ENCODE results near the gene SNAPIN.

The SNAPIN gene

GRCh38 chr1:153678519-153679336, 20.2 kb downstream of the SNAPIN start, which contains the start of gene NPR1:
Gene NPR1 (plus strand): TSS chr1:153678688. CDS start chr1:153679109, 421 bp downstream.
- no peak for DNase-seq (ENCODE audit: low spot score)

- DNase-seq (ENCODE audit: low spot score), result no peak
These were observed 21.0 kb downstream of the SNAPIN start for GRCh38 chr1:153679337-153680119.

GRCh38 chr1:153680120-153680403, 21.6 kb downstream of the SNAPIN start:
- DNase-seq (ENCODE audit: low spot score), result no peak

- DNase-seq (ENCODE audit: low spot score), result no peak
These were observed 24.2 kb downstream of the SNAPIN start for GRCh38 chr1:153682730-153683129.

- DNase-seq (ENCODE audit: low spot score), result peak; percentile 32
These were observed 25.4 kb downstream of the SNAPIN start for GRCh38 chr1:153683854-153684253.

GRCh38 chr1:153684892-153685291, 26.4 kb downstream of the SNAPIN start:
- no peak for DNase-seq (ENCODE audit: low spot score)

GRCh38 chr1:153685544-153686340, 27.2 kb downstream of the SNAPIN start:
- DNase-seq (ENCODE audit: low spot score), result no peak

GRCh38 chr1:153687346-153688125, 29.0 kb downstream of the SNAPIN start:
- DNase-seq (ENCODE audit: low spot score), result no peak

- no peak for DNase-seq (ENCODE audit: low spot score)
These were observed 29.8 kb downstream of the SNAPIN start for GRCh38 chr1:153688276-153688675.

GRCh38 chr1:153688736-153689328, 30.3 kb downstream of the SNAPIN start:
- no peak for DNase-seq (ENCODE audit: low spot score)

GRCh38 chr1:153693466-153693865, 35.0 kb downstream of the SNAPIN start:
- no peak for DNase-seq (ENCODE audit: low spot score)

GRCh38 chr1:153696741-153697140, 38.2 kb downstream of the SNAPIN start:
- DNase-seq (ENCODE audit: low spot score), result no peak

- peak; percentile 36 for DNase-seq (ENCODE audit: low spot score)
These were observed 38.9 kb downstream of the SNAPIN start for GRCh38 chr1:153697191-153698019.

GRCh38 chr1:153698020-153698922, 39.8 kb downstream of the SNAPIN start:
- DNase-seq (ENCODE audit: low spot score), result no peak

GRCh38 chr1:153698923-153699714, 40.6 kb downstream of the SNAPIN start:
- peak; percentile 56 for DNase-seq (ENCODE audit: low spot score)

- DNase-seq (ENCODE audit: low spot score), result no peak
These were observed 41.3 kb downstream of the SNAPIN start for GRCh38 chr1:153699768-153700167.

GRCh38 chr1:153705484-153705883, 47.0 kb downstream of the SNAPIN start:
- DNase-seq (ENCODE audit: low spot score), result no peak

- no peak for DNase-seq (ENCODE audit: low spot score)
These were observed 52.5 kb downstream of the SNAPIN start for GRCh38 chr1:153711026-153711425.

Data from kidney tubule cell (primary cell).